NCI-H345 (cell line): ENCODE measurements around the gene ATP1A1.

Experiments used
- DNase-seq: peaks from one replicate; lab custom pipeline; 2025; lab: John Stamatoyannopoulos, UW

The ATP1A1 gene

DNA sequence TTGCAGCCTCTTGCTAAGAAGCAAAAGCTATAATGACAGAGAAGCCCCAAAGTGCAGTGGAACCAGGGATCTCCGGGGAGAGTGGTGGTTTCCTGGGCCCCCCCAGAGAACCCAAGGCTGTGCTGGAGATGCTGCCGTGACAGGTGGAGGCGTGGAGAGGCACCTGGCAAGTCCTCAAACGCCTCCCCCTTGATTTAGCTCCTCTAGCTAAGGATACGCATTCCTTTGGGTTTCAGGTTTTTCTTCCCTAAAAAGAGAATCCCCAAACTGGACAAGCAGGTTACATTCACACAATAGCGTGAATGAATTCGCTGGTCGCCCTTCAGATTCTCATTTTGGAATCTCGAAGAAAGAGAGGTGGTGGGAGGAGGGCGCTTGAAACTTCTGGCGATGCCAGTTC lies 853 bp upstream of the ATP1A1 start:
- no peak for DNase-seq

DNA sequence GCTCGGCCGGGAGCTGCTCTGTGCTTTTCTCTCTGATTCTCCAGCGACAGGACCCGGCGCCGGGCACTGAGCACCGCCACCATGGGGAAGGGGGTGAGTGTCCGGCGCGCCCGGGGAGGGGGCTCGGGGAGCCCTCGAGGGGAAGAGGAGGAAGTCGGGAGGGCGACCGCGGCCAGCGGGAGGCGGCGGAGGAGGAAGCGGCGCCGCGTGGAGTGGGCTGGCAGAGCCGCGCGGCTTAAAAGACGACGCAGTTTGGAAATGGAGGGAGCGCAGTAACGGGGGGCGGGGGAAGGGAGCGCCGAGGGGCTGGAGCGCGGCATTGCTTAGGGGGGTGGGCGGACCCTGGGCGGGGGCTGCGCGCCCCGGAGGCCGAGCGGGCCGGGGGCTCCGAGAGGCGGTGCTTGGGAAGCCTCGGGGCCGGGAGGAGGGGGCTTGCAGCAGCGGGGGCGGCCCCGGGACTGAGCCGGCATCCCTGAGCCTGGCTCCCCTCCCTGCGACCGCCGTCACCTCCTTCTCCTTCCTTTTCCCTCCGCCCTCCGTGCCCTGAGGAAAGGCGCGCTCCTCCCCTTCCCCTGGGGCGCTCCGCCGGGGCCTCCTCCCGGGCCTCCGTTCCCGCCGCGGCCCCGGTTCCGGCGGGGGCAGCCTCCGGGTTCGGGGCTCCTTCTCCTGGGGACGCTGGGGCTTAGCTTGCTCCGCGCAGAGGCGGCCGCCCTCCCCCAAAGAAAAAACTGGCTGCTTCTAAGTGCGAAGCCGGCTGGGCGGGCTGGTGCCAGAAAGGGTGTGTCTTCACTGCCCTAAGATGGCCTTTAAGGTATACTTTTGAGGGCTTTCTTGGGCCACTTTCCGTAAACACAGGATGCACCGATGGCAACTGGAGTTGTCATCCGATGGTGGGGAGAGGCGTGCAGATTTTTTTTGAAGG lies 648 bp downstream of the ATP1A1 start:
- DNase-seq = peak; percentile 59

DNA sequence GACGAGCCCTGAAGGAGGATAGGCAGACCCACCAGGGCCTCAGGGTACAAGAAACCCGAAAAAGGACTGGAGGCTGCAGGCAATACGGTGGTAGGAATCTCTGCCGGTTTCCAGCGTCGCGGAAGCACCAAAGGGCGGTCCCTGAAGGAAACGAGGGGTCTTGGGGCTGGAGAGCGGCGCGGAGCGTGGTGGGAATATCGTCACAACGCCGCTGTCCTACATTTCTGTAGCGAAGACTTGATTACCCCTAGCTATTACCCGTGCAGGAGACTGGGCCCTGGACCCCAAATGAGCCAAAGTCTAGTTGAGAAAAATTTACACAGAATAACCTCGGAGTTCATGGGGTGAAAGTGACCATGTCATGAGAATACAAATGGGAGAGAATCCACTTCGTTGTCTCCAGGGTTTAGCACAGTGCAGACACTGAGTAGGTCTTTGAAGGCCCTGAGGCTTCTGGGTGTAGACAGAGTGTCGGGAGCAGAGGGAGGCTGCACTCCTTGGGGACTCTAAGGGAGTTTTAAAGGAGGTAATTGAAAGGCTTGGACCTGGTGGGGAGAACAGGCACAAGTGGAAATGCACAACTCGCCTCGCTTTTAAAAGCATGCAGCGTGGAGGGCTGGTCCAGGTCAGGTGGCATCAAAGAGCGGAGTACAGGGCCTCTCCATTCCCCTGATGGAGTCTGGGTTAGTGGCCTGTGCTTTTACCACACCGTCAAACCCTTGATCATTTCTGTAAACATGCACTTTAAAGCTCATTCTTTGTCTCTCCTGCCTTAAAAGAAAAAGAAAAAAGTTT lies 1.5 kb downstream of the ATP1A1 start:
- DNase-seq = no peak

DNA sequence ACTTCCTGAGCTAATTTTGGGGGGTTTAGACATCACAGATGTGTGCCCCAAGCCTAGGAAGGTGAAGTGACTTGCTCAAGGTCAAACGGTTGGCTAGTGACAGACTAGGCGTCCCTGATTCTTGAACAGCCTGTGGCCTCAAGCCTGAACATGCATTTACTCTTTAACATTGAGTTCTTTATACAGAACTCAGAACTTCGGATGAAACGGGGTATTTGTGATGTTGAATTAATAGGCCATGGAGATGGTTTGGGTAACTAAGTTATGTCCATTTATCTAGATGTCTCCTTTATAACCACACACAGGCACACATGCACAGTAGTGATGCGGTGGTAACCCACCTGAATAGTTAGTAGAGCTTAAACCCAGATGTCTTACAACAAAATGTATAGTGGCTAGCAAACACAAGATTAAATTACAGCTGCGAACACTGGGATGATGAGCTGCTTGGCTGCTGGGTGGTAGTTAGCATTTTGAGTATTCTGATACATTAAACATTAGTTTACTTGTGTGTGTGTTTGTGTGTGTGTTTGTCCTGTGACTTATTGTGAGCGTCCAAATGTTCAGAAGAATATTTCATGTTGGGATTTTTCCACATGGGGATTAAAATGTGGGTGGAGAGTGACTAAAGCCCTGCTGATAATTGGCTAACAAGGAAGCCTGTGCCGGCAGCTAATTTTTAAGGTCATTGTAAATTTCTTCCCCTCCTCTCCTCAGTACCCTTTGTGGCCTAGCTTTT lies 2.3 kb downstream of the ATP1A1 start:
- no peak for DNase-seq

DNA sequence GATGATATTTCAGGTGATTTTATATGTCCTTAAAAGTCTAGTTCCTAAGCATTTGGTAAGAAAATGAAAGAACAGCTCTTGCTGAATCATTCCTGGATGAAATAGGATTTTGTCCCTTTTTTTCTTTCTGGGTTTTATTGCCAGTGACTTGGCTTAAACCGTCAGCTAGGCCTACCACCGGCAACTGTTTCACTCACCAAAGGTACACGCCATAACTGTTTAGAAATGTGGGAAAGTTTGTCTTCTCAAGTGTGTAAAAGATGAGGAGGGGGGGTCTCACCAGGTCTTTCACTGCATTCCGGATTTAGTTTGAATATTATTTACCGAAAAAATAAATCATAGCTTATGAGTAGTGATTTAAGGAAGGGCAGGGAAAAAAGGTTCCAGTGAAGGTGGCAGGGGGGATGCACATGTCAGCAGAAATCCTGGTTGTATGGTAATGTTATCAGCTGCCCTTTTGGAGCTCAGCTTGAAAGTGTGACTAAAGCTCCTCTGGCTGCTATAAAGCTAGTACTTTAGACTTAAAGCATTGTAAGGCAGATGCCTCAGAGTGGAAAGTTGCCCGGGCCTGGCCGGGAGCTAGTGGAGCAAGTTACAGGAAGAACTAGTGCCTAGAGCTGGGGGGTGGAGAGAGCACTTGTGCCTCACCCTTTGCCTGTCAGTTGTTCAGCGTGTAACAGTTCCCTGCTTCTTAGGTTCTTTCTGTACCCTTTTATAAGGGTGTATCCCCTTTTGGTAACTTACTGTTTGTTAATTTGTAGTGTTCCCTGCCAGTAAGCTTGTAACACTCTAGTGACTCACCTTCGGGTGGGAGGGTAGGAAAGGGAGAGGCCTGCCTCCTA lies 3.1 kb downstream of the ATP1A1 start:
- DNase-seq = peak; percentile 8

DNA sequence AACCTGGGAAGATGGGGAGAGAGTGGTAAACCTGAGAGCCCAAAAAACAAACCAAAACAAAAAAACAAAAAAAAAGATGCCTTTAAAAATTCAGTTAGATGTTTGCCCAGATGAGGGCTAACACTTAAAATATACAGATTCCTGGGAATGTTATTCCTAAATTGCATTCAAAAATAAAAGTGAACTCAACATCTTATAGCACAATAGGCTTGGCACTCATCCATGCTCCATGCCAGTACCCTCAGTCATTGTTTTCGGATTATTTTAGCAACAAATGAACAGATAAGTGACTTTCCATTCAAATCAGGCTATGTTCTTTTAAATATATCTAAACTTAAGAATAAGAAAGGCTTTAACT lies 3.7 kb downstream of the ATP1A1 start:
- DNase-seq = peak; percentile 9

DNA sequence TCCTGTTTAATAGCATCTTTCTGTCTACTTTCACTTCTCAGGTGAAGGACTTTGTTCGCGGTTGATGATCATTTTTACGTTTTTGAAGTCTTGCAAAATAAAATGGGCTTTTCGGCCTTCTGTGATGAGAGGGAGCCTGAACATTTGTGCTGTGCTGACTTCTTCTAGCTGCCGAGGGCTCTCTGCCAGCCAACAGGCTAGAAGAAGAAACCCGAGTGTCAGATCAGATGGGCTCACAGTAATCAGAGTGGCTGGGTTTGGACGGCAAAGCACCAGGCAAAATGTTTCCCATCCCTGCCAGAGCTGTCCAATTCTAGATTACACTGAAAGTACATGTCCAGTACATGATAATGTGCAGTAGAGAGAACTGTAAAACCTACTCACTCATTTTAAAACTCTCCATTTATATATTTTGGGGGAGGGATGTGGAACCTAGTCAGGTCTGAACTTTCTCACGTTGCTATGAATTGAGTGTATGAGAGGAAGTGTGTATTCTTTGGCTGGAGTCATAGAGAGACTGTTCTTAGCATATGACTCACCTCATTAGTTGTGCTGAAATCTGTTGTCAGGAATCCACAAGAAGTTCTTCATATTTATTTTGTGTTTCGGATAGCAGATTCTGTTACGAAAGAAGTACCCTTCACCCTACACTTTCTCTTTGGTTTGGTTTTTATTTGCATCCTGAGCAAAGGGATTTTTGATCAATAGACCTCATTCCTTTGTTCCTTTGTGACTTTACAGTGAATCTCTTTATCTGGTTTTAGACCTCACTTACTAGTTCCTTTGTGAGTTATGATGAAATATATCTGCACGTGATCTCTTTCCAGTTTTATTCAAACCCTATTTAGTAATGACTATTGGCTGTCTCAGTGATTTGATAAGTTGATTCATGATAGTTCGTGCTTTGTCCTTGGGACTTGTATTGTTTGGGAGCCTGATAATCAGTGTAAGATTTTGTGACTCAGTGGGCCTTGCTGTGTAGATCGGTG lies 4.8 kb downstream of the ATP1A1 start:
- DNase-seq = peak; percentile 13

DNA sequence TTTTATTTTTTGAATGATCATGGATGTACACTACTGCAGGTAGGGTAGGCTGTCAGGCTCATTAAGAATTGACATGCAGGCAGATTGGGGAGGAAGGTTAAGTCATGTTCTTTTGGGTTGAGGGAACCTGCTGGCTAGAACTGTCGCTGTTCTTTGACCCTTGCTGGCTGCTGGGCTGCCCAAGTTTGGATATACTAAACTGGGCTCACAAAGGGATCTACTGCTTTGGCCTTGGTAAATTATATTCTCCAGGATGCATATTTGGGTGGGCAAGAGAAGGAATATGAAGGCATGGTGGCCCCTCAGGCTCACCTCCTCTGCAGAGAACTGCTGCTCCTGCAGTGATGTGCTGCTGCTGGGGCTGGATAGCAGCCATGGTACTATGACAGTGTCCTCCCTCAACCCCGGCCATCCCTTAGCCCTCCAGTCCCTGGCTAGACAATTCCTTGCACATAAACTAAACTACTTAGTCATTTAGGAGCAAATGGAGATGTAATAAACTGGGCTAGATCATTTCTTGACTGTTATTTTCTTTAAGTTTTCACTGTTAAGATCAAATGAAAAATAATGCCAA lies 6.1 kb downstream of the ATP1A1 start:
- DNase-seq = no peak

DNA sequence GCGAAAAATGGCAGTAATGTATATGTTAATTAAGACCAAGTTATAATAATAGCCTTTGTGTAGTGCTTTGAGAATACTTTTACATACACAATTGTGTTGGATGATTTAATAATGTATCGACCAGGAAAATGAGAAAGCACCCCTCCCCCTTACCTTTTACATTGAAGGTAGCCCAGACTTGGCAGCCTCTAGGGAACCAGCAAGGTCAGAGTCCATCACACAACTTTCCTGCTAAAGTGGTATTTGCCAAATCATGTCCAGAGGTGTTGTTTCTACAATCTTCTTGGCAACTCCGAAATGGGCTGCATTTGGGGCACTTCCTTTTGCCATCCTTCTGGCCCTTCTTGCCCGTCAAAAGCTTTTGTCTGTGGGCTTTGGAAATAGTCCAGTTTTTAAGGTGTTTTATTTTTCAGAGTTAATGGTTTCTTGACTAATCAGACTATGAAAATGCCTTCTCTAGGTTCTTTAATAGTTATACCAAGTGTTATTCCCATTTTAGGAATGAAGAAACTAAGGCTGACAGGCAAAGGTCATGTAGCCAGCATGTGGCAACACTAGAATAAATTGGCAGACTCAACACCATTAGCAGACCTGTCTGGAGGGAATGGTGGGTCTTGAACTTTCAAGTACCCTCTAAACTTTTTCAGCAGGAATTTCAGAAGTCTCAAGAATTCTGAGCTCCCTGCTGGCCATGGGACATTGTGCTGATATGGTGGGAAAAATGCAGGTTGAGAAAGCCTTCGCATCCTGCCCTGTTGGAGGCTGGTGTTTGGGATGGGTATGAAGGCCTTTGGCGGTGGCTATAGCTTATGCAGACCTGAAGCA lies 6.8 kb downstream of the ATP1A1 start:
- DNase-seq = no peak

DNA sequence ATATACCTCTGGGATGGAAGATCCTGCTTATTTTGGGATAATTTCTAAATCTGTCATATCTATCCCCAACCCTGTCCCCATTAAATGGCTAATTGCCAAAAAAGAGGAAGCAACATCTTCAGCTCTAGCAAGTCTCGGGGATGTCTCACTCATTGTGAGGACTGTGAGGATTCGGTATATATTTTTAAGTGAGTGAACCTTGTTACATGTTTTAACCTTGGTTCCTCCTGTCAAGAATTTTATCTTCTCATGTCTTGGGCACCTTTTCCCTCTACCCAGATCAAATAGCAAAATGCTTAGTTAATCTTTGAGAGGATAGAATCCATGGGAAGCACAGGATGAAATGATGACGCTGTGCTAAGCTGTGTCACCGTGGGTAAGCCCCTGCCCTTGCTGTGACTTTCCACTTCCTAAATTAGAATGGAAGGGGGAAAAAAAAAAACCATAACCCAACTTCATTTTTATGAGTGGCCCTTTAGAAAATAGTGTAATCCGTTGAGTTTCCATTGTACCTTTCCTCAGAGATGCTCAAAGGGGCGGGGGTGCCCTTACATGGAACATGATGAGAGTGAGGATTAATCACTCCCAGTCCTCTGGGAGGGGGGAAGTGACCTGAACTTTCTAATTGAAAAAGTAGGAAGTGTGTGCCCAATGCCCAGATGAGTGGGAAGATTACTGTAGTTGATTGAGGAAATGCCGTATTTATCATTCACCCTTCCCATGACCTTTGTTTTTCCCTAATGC lies 7.6 kb downstream of the ATP1A1 start:
- DNase-seq = no peak

DNA sequence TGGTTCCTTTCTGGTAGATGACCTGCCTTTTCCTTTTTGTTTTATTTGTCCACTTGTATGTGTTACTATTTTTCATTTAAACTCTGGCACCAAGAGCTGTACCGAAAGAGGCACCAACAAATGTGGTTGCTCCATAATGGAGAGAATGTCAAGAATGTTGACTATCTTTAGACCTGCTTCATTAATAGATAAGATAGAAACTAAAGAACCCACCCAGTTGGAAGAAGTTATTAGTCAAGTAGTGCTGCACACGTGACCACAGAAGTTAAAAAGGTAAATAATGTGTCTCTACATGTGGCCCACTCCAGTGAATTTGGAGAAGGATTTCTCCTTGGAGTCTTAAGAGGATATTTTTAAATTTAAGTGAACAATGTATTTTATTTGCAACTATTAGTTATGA lies 9.3 kb downstream of the ATP1A1 start:
- no peak for DNase-seq

DNA sequence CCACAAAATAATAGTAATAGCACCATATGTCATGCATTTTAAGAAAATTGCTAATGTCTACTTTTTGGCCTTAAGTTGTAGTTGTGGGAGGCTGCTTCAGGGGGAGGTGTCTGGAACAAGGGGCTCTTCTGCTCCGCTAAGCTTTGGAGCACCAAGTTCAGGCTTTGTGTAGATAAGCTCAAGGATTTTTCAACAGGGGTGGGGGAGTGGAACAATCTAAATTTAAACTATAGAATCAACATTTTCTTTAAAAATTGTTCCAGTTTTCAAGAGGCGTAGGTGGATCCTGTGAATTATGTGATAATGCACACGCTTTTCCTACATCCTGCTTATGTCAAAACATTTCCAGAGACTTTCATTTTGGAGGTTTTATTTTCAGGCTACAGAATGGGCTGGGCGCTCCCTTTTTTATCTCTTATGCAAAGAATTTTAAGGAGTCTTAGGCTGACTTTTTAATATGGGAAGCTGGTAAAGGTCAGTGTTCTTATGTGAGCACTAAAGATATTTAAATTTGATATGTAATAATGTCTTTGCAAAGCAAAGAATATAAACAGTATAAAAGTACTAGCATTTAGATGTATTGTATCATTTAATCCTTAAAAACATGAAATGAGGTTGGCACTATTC lies 9.9 kb downstream of the ATP1A1 start:
- DNase-seq = no peak

DNA sequence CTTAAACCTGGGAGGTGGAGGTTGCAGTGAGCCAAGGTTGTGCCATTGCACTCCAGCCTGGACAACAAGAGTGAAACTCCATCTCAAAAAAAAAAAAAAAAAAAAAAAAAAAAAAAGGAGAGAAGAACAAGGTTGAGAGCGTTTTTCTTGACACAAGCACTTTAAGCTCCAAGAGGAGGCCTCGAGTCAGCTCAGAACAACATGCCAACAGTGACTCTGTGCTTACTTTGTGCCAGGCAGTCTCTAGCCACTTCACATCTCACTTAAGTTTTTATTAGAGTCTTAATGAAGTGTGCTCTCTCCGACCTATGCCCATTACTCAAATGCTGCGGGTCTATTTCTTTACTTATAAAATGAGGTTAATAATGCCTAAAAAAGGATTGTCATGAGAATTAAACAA lies 13.0 kb downstream of the ATP1A1 start:
- DNase-seq = no peak

DNA sequence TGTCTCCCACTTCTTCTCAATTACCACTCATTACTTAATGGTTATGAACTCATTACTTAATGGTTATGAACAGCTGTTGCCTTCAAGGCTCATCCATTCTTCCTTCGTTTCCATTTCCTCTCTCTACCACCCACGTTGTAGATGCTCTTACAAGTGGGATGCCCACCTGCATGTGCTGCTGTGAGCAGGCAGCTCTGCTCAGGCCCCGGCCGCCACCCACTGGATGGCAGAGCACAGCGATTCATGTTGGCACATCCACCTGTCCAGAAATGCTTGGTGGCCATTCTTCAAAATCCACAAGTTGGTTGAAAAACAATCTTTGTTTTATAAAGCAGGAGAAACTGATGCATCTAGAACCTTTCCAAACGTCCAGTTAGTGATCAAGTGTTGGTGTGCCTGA lies 14.5 kb downstream of the ATP1A1 start:
- DNase-seq = no peak

DNA sequence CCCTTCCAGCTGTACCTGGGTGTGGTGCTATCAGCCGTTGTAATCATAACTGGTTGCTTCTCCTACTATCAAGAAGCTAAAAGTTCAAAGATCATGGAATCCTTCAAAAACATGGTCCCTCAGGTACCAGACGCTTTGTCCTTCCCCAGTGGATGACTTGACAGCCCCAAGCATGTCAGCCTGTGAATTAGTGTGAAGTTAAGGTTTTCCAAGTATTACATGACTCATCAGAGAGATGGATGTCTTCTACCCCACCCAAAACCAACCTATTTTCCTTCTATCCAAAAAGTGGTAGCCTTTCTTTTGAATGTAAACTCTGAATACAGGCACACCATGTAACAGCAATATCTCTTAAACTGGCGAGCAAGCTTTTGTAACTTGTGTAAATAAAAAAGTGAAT lies 15.1 kb downstream of the ATP1A1 start:
- no peak for DNase-seq

DNA sequence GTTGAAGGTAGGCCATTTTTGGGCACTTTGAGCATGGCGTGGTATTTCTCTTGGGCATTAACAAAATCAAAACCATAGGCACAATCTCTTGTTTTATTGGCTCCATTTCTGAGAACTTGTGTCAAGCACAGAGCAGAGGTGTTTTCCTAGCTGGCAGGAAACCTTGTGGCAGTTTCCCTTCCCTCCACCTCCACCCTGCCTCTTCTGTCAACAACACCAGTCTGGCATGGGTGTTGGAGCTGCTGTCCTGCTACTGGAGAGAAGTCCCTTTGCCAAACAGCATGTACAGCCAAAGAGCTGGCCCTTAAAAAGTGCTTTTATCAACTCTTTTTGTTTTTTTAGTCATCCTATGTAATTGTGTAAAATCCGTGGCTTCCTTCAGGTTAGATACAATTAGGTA lies 16.0 kb downstream of the ATP1A1 start:
- no peak for DNase-seq

DNA sequence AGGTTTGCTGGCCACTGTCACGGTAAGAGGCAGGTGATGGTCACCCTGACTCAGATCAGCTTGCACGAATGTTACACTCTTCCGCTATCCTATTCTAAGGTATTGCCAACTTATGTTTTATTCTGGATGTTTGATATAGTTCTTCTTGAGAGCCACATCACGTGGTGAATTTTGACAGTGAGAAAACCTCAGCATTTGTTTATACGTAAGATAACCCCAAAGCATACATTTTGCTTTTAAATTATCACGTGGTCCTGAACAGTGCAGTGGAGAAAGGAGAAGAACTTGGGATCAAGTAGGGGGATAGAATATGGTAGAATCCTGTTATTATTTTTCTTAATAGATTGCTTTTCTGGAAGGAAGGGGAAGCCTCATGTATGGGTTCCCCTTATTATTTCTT lies 16.6 kb downstream of the ATP1A1 start:
- DNase-seq = no peak

DNA sequence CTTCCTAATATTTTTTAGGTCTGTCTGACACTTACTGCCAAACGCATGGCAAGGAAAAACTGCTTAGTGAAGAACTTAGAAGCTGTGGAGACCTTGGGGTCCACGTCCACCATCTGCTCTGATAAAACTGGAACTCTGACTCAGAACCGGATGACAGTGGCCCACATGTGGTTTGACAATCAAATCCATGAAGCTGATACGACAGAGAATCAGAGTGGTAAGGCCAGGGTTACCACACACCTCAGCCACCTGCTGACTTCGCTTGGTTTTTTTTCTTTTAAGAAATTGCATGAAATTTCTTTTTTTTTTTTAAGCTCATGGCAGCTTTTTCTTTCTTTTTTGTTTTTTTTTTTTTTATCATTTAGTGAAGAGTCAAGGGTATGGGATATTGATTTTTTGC lies 17.2 kb downstream of the ATP1A1 start:
- DNase-seq = no peak
